T-helper 1 cell treated with Interleukin-12 subunit alpha and Interleukin-12 subunit beta and Interleukin-4 antibody, amounts not matched to agents 30 μg/mL and 1 μg/mL, for 36 hours (primary cell): ENCODE data around the gene SUSD3.

ENCODE experiments used
- H3K27ac Mint-ChIP-seq: one replicate; pipeline ENCODE4 v1.8.0; 2021; ENCODE audit warnings: mild to moderate bottlenecking, mixed read lengths
- H3K27me3 Mint-ChIP-seq: one replicate; pipeline ENCODE4 v1.8.0; 2021; ENCODE audit warnings: low read depth, mixed read lengths
- H3K36me3 Mint-ChIP-seq: one replicate; pipeline ENCODE4 v1.8.0; 2021; ENCODE audit warnings: low read depth, mixed read lengths
- H3K4me1 Mint-ChIP-seq: one replicate; pipeline ENCODE4 v1.8.0; 2021; ENCODE audit warnings: low read depth, mixed read lengths
- H3K4me3 Mint-ChIP-seq: one replicate; pipeline ENCODE4 v1.8.0; 2021; ENCODE audit warnings: mild to moderate bottlenecking, moderate library complexity, mixed read lengths
- H3K9me3 Mint-ChIP-seq: one replicate; pipeline ENCODE4 v1.8.0; 2021; ENCODE audit warnings: mixed read lengths

Gene SUSD3

GRCh38 chr9:93054758-93055704 lies 3.5 kb upstream of the SUSD3 start:
- Mint-ChIP-seq H3K4me3 (no peak overlapping the region), H3K9me3 (no peaks in the 10 kb centered on the region), H3K36me3 (peaks cover under 1% of the 10 kb centered on the region), H3K27ac (peak overlapping the region; percentile 12), H3K4me1 (peaks cover 15% of the 10 kb centered on the region), H3K27me3 (no peaks in the 10 kb centered on the region)

- H3K4me1 Mint-ChIP-seq: peaks cover 36% of the 10 kb centered on the region
- H3K9me3 Mint-ChIP-seq: no peaks in the 10 kb centered on the region
- peaks cover 15% of the 10 kb centered on the region for H3K36me3 Mint-ChIP-seq
- no peaks in the 10 kb centered on the region for H3K27me3 Mint-ChIP-seq
- peak overlapping the region; percentile 74 for H3K27ac Mint-ChIP-seq
- H3K4me3 Mint-ChIP-seq: peak overlapping the region; percentile 56
Observed at GRCh38 chr9:93057042-93057702, 1.3 kb upstream of the SUSD3 start.

GRCh38 chr9:93057703-93058354 lies 672 bp upstream of the SUSD3 start:
- Mint-ChIP-seq H3K27ac (peak overlapping the region; percentile 68), H3K4me1 (peaks cover 42% of the 10 kb centered on the region), H3K9me3 (no peaks in the 10 kb centered on the region), H3K4me3 (peak overlapping the region; percentile 74), H3K27me3 (no peaks in the 10 kb centered on the region), H3K36me3 (peaks cover 18% of the 10 kb centered on the region)

GRCh38 chr9:93059011-93059714 lies 662 bp downstream of the SUSD3 start:
- Mint-ChIP-seq H3K27ac (peak overlapping the region; percentile 95), H3K36me3 (peaks cover 22% of the 10 kb centered on the region), H3K4me1 (peaks cover 52% of the 10 kb centered on the region), H3K27me3 (no peaks in the 10 kb centered on the region), H3K4me3 (peak overlapping the region; percentile 91), H3K9me3 (no peaks in the 10 kb centered on the region)

- Mint-ChIP-seq H3K9me3 (no peaks in the 10 kb centered on the region), H3K36me3 (peaks cover 30% of the 10 kb centered on the region), H3K27me3 (no peaks in the 10 kb centered on the region), H3K27ac (peak overlapping the region; percentile 95), H3K4me3 (peak overlapping the region; percentile 91), H3K4me1 (peaks cover 59% of the 10 kb centered on the region)
Observed at GRCh38 chr9:93059715-93060578, 1.4 kb downstream of the SUSD3 start.

- Mint-ChIP-seq H3K4me3 (peak overlapping the region; percentile 91), H3K36me3 (peaks cover 35% of the 10 kb centered on the region), H3K9me3 (no peaks in the 10 kb centered on the region), H3K27me3 (no peaks in the 10 kb centered on the region), H3K27ac (peak overlapping the region; percentile 95), H3K4me1 (peaks cover 65% of the 10 kb centered on the region)
Observed at GRCh38 chr9:93060746-93061259, 2.3 kb downstream of the SUSD3 start.

- Mint-ChIP-seq H3K9me3 (no peaks in the 10 kb centered on the region), H3K27ac (peak overlapping the region; percentile 95), H3K4me3 (peak overlapping the region; percentile 91), H3K36me3 (peaks cover 38% of the 10 kb centered on the region), H3K27me3 (no peaks in the 10 kb centered on the region), H3K4me1 (peaks cover 68% of the 10 kb centered on the region)
Observed at GRCh38 chr9:93061260-93061751, 2.8 kb downstream of the SUSD3 start.

- Mint-ChIP-seq H3K4me3 (peak overlapping the region; percentile 91), H3K27ac (peak overlapping the region; percentile 95), H3K36me3 (peaks cover 43% of the 10 kb centered on the region), H3K27me3 (no peaks in the 10 kb centered on the region), H3K9me3 (no peaks in the 10 kb centered on the region), H3K4me1 (peaks cover 73% of the 10 kb centered on the region)
Observed at GRCh38 chr9:93061791-93062763, 3.6 kb downstream of the SUSD3 start.

GRCh38 chr9:93064392-93065134 lies 6.1 kb downstream of the SUSD3 start:
- peak overlapping the region; percentile 81 for H3K4me3 Mint-ChIP-seq
- H3K4me1 Mint-ChIP-seq: peaks cover 75% of the 10 kb centered on the region
- H3K36me3 Mint-ChIP-seq: peaks cover 56% of the 10 kb centered on the region
- H3K9me3 Mint-ChIP-seq: no peaks in the 10 kb centered on the region
- H3K27ac Mint-ChIP-seq: peak overlapping the region; percentile 96
- H3K27me3 Mint-ChIP-seq: no peaks in the 10 kb centered on the region

GRCh38 chr9:93065135-93065720 lies 6.7 kb downstream of the SUSD3 start:
- Mint-ChIP-seq H3K4me3 (peak overlapping the region; percentile 81), H3K9me3 (no peaks in the 10 kb centered on the region), H3K27ac (peak overlapping the region; percentile 96), H3K4me1 (peaks cover 73% of the 10 kb centered on the region), H3K36me3 (peaks cover 54% of the 10 kb centered on the region), H3K27me3 (no peaks in the 10 kb centered on the region)

- H3K27ac Mint-ChIP-seq: peak overlapping the region; percentile 45
- peak overlapping the region; percentile 12 for H3K4me3 Mint-ChIP-seq
- peaks cover 50% of the 10 kb centered on the region for H3K36me3 Mint-ChIP-seq
- peaks cover 59% of the 10 kb centered on the region for H3K4me1 Mint-ChIP-seq
- H3K9me3 Mint-ChIP-seq: no peaks in the 10 kb centered on the region
- H3K27me3 Mint-ChIP-seq: no peaks in the 10 kb centered on the region
Observed at GRCh38 chr9:93066978-93067603, 8.6 kb downstream of the SUSD3 start.
